Esophagus squamous epithelium (tissue), 4 donors: Measurements from ENCODE around the gene GATA2.

ENCODE experiments used
- POLR2A ChIP-seq, 4 donors: fragments of 450-650 bp; IDR thresholded peaks; one replicate each; pipeline ENCODE4 v1.6.1; 2017; ENCODE audit warnings: antibody characterized with exemption in 4 of 4, mild to moderate bottlenecking in 4 of 4, moderate library complexity in 3 of 4
- TF ChIP-seq, protein P1 (sequence below), 6 experiments: fragments of 450-650 bp in 4 of 6; fragments of 200-600 bp in 2 of 6; sonication (generic) in 2 of 6; IDR thresholded peaks; one replicate each; pipeline ENCODE4 v1.5.1; 2016 to 2019; ENCODE audit warnings: antibody characterized with exemption in 6 of 6, mild to moderate bottlenecking in 4 of 6, moderate library complexity in 4 of 6

DNA sequence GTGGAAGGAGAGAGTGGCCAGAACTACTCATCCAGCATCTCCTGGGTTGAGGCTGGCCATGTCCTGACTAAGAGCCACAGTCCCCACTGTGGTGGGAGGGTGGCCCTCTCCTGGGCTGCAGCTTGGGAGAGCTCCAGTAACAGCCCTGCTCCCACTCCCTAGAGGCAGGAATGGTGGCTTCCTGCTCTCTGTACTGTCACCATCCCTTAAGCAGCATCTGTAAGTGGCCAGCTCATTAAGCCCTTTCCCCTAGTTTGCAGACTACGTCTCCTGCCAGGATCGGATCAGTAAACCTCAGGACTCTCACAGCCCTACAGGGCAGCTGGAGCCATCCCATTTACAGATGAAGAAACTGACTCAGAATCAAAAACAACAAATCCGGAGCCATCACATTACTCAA lies 56.8 kb downstream of the GATA2 start:
- TF ChIP-seq, protein P1, sequence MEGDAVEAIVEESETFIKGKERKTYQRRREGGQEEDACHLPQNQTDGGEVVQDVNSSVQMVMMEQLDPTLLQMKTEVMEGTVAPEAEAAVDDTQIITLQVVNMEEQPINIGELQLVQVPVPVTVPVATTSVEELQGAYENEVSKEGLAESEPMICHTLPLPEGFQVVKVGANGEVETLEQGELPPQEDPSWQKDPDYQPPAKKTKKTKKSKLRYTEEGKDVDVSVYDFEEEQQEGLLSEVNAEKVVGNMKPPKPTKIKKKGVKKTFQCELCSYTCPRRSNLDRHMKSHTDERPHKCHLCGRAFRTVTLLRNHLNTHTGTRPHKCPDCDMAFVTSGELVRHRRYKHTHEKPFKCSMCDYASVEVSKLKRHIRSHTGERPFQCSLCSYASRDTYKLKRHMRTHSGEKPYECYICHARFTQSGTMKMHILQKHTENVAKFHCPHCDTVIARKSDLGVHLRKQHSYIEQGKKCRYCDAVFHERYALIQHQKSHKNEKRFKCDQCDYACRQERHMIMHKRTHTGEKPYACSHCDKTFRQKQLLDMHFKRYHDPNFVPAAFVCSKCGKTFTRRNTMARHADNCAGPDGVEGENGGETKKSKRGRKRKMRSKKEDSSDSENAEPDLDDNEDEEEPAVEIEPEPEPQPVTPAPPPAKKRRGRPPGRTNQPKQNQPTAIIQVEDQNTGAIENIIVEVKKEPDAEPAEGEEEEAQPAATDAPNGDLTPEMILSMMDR (IDR thresholded peaks at IDR 0.05) = no peak
- no peak for TF ChIP-seq POLR2A (IDR thresholded peaks at IDR 0.05)
